HG03520 (cell line): ENCODE measurements around the gene ARPC2.
"Not testable (repeated sequence)": the region's sequence is repeated elsewhere in the genome, so short reads cannot be mapped to it uniquely, and the experiment has no call there.

Experiments used
- ATAC-seq: cut with Tn5 transposase; IDR thresholded peaks from one replicate; pipeline ENCODE4 v1.9.1; 2021; ENCODE audit warnings: mild to moderate bottlenecking, moderate library complexity; ENCODE audit not compliant: unreplicated experiment

Gene ARPC2

GRCh38 chr2:218216674-218217359, at the start of gene ARPC2:
Gene ARPC2 (plus strand): TSS chr2:218217189. CDS start chr2:218217471, 282 bp downstream.
- ATAC-seq = peak; percentile 59

DNA sequence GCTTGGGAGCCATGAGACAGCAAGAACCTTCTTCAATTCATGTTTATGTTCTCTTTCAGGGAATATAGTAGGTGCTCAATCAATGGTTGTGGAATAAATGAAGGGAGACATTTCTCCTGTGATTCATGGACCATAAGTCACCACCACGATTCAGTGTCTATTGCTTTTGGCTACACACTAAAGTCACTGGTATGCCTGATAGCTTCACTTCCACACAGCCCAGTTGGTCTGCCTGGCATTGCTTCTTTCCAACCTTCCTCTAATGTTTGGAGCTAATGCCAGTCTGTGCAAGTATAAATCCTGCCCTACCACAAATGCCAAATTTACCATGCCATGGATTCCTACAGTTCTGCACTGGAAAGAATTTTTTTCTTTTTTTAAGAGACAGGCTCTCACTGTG, 49.0 kb upstream of the ARPC2 start:
- no peak for ATAC-seq

DNA sequence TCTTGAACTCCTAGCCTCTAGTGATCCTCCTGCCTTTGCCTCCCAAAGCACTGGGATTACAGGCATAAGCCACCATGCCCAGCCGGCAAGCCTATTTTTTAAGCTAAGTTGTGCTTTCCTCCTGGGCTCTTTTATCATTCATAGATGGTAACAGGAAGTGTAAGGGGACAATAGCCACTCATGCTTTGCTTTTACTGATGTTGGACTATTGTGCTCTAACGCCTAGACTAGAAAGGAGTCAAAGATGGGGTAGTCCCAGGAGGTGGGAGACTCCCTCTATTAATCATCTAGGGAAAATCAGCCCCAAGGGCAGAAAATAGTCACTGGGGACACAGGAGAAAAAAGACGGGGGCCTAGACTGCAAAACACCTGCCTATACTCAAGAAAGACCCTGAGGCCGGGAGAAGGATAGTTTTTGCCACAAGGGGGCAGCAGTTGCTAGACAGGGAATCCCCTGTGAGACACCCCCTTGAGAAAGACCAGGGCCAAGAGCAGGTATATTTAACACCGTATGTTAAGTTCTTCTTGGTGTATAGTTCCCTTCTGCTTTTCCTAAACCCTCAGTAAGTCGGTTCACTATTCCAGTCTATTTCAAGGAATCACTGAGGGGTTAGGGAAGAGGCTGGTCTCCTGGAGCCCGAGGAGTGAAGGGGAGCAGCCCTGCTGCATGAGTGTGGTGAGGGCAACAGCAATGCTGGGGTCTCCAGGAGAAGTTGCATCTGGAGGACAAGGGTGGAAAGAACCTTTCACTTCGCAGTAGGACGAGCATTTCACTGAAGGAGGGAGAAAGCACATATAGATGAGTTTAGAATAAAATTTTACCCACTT, 48.1 kb upstream of the ARPC2 start:
- no peak for ATAC-seq

DNA sequence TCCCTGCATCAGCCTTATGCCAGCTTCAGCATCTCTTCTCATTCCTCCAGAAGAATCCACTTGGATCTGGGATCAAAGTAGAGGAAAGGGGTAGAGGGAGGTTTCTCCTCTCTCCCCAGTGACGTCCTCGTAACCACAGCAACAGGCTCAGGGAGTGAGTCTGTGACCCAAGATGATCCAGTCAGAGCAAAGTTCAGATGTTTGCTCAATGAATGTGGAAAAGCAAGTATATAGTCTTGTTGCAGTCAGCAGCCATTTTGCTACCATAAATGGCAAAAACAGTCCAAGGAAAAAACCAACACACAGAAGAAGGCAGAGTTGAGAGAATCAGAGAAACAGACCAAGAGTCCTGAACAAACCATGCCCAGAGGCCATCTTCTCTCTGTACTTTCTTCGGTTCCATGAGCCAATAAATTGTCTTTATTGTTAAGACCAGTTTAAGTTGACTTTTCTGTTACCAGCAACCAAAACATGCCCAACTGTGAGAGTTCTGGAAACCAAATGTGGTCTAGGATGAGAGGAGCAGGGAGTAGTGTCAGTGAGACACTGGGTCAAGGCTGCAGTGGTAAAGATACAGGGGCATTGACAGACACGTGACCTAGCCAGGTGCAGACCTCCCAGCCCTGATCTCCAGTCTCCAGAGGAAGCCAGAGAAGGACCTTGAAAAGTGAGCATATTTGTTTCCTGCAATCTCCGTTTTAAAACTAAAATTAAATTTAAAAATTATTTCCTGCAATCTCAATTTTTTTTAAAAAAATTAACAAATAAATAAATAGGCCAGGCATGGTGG, 47.0 kb upstream of the ARPC2 start:
- no peak for ATAC-seq

- not testable (repeated sequence) for ATAC-seq
These were observed 45.2 kb upstream of the ARPC2 start for GRCh38 chr2:218171744-218172143.

- no peak for ATAC-seq
These were observed 44.1 kb upstream of the ARPC2 start for GRCh38 chr2:218172845-218173244.

DNA sequence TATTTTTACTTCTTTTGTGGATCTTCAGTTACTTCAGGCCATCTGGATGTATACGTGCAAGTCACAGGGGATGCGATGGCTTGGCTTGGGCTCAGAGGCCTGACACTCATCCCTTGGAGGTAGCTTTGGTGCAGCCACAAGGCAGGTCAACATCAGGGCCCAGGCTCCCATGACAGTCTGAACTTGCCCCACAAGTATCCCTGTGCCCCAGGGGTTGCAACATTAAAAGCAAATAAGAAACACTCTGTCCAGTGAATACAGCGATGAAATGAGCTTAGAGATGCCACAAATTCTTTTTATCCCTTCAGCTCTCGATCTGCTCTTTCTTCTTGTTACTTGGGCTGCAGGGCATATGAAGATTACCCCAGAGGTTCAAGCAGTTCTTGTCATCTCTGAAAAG, 37.2 kb upstream of the ARPC2 start:
- no peak for ATAC-seq

- ATAC-seq = no peak
These were observed 36.4 kb upstream of the ARPC2 start for GRCh38 chr2:218180467-218181114.

DNA sequence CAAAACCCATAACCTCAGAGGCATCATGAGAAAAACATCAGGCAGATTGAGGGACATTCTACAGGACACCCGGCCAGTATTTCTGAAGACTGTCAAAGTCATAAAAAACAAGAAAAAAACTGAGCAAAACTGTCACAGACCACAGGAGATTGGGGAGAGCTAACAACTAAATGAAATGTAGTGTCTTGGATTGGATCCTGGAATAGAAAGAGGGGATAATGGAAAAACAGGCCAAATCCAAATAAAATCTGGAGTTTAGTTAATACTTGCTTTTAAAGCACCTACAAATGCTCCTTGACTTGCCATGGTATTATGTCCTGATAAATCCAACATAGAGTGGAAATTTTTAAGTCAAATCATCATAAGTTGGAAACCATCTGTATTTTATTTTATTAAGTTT, 32.7 kb upstream of the ARPC2 start:
- no peak for ATAC-seq

GRCh38 chr2:218186355-218186766, 30.6 kb upstream of the ARPC2 start:
- ATAC-seq = no peak

GRCh38 chr2:218186876-218187275, 30.1 kb upstream of the ARPC2 start:
- ATAC-seq = no peak

GRCh38 chr2:218187296-218188015, 29.5 kb upstream of the ARPC2 start:
- no peak for ATAC-seq

GRCh38 chr2:218188528-218188927, 28.5 kb upstream of the ARPC2 start:
- no peak for ATAC-seq

GRCh38 chr2:218192902-218193430, 24.0 kb upstream of the ARPC2 start:
- ATAC-seq = no peak

DNA sequence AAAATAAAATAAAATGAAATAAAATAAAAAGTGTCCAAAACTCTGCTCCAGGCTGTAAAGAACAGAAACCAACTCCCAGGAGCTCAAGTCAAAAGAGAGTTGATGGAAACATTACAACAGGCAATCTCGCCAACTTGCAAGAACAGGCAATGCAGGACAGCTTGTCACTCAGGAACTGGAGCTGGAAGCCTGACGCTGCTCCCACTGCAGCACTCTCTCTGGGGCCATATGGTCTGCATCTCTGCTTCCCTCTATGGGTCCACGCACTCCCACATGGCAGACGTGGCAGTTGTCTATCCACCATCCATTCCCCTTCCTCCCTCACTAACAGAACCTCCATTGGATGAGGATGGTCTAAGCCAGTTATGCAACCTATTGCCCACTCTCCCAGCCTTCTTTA, 23.3 kb upstream of the ARPC2 start:
- ATAC-seq = no peak

DNA sequence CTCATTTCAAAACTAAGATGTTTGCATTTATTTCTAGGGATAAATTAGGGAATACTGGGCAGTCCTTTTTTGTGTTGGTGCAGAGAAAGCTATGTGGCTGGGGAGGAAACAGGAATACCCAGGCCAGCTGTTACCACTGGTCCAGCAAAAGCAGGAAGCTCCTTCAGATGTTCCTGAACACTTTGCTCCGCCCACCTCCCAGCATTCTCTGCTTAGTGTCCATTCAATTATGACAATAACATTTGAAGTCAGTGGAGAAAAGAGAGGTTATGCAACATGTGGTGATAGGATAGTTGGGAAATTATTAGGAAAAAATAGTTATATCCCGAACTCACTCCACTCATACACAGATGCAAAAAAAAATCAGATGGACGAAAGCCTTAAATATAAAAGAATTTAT, 22.1 kb upstream of the ARPC2 start:
- no peak for ATAC-seq

- ATAC-seq = no peak
These were observed 20.0 kb upstream of the ARPC2 start for GRCh38 chr2:218196974-218197373.

DNA sequence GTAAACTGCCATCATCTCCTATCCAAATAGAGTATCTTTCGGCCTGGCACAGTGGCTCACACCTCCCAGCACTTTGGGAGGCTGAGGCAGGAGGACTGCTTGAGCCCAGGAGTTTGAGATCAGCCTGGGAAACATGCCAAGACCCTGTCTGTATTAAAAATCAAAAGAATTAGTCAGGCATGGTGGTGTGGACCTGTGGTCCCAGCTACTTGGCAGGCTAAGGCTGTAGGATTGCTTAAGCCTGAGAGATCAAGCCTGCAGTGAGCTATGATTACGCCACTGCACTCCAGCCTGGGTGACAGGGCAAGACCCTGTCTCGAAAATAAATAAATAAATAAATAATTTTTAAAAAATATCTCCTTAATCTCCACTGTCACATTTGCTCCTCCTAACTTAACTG, 14.7 kb upstream of the ARPC2 start:
- ATAC-seq = no peak

DNA sequence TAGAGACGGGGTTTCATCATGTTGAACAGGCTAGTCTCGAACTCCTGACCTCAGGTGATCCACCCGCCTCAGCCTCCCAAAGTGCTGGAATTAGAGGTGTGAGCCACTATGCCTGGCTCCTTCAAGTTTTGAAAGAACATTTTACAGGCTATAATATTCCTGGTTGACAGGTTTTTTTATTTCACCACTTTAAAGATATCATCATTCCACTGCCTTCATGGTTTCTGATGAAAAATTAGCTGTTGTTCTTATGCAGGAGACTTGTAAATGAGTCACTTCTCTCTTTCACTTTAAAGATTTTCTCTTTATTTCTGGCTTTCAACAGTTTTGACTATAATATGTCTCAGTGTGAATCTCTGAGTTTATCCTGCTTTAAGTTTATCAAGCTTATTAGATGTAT, 7.9 kb upstream of the ARPC2 start:
- no peak for ATAC-seq

GRCh38 chr2:218214116-218214515, 2.9 kb upstream of the ARPC2 start:
- ATAC-seq = no peak
